Keratinocyte (primary cell): ENCODE data around the gene YAP1. TPM values are rescaled to one million over a fixed set of nuclear protein-coding genes. Genes with fewer than 3 reads are reported as not detected.
A peak's percentile ranks its signal among the peaks of the same experiment; 100 is the strongest.

Experiments
- DNase-seq: peaks from one replicate; pipeline ENCODE4 v3.0.0-alpha.2; 2011; ENCODE audit warnings: low read depth, missing footprints, low spot score
- FAIRE-seq: peaks from 2 replicates; lab custom pipeline; 2011; peaks lifted over from hg19 to GRCh38; lab: Jason Lieb, UNC
- H2AFZ ChIP-seq: 2 replicates; pipeline ENCODE4 v1.6.0; 2012; ENCODE audit warnings: low read length, control low read depth, inconsistent platforms; ENCODE audit not compliant: control insufficient read depth
- H3K27ac ChIP-seq: 2 replicates; pipeline ENCODE4 v1.5.1; 2011; ENCODE audit warnings: low read length; ENCODE audit not compliant: control insufficient read depth, insufficient read depth
- H3K27me3 ChIP-seq: 3 replicates; pipeline ENCODE4 v1.6.0; 2011; ENCODE audit warnings: low read length; ENCODE audit not compliant: control insufficient read depth, insufficient read depth; ENCODE audit errors: extremely low read depth
- H3K36me3 ChIP-seq, 2 experiments: 2 replicates in 1 of 2; 3 replicates in 1 of 2; pipeline ENCODE4 v1.5.1; 2011; ENCODE audit warnings: low read length in 2 of 2, mild to moderate bottlenecking in 1 of 2; ENCODE audit not compliant: control insufficient read depth in 2 of 2, insufficient read depth in 2 of 2; ENCODE audit errors: extremely low read depth in 1 of 2
- H3K4me1 ChIP-seq: 3 replicates; pipeline ENCODE4 v1.5.1; 2011; ENCODE audit warnings: low read length; ENCODE audit not compliant: control insufficient read depth, insufficient read depth; ENCODE audit errors: extremely low read depth
- H3K4me2 ChIP-seq: 3 replicates; pipeline ENCODE4 v1.6.0; 2011; ENCODE audit warnings: low read depth, low read length; ENCODE audit not compliant: control insufficient read depth, insufficient read depth; ENCODE audit errors: extremely low read depth
- H3K4me3 ChIP-seq, 3 experiments: fragments of 200-600 bp in 1 of 3; sonication (generic) in 1 of 3; 2 replicates in 2 of 3; 3 replicates in 1 of 3; pipeline ENCODE4 v1.5.1; 2011 to 2016; ENCODE audit warnings: low read length in 3 of 3, mild to moderate bottlenecking in 3 of 3, control low read depth in 2 of 3, inconsistent platforms in 1 of 3, low read depth in 1 of 3, mixed read lengths in 1 of 3, mixed run types in 1 of 3, moderate library complexity in 1 of 3; ENCODE audit not compliant: control insufficient read depth in 2 of 3, insufficient read depth in 2 of 3; ENCODE audit errors: extremely low read depth in 1 of 3
- H3K79me2 ChIP-seq: 2 replicates; pipeline ENCODE4 v1.6.0; 2012; ENCODE audit warnings: low read length; ENCODE audit not compliant: control insufficient read depth, insufficient read depth
- H3K9ac ChIP-seq: 3 replicates; pipeline ENCODE4 v1.6.0; 2011; ENCODE audit warnings: low read length; ENCODE audit not compliant: control insufficient read depth, insufficient read depth; ENCODE audit errors: extremely low read depth
- H3K9me1 ChIP-seq: 3 replicates; pipeline ENCODE4 v1.6.0; 2011; ENCODE audit warnings: low read length; ENCODE audit not compliant: control insufficient read depth, insufficient read depth; ENCODE audit errors: extremely low read depth
- H3K9me3 ChIP-seq: 2 replicates; pipeline ENCODE4 v1.5.1; 2012; ENCODE audit warnings: low read depth, low read length; ENCODE audit not compliant: control insufficient read depth
- H4K20me1 ChIP-seq: 3 replicates; pipeline ENCODE4 v1.6.0; 2011; ENCODE audit warnings: low read length; ENCODE audit not compliant: control insufficient read depth, insufficient read depth; ENCODE audit errors: extremely low read depth
- EZH2 ChIP-seq: IDR thresholded peaks from one replicate; pipeline ENCODE4 v1.6.1; 2012; ENCODE audit warnings: inconsistent platforms, mild to moderate bottlenecking, low read length, moderate library complexity
- dilution Hi-C: fragments of 300-500 bp; cut with MboI; formaldehyde crosslinking; loops from one replicate; pipeline ENCODE4 v1.7.0; 2020; ENCODE audit warnings: low sequenced_read_pairs; ENCODE audit not compliant: extremely low pct_ligation_motif_present
- polyA plus RNA-seq, 5 experiments: library from polyadenylated mRNA; depleted of rRNA in 3 of 5; stranded (reverse) in 3 of 5; stranded (forward) in 1 of 5; unstranded in 1 of 5; fragments of >200 nt; gene quantifications; 1 replicate in 1 of 5; 2 replicates in 3 of 5; 3 replicates in 1 of 5; pipeline versions ENCODE4 v1.2.1 to v1.2.3, GENCODE V29; 2011 to 2012; ENCODE audit warnings: missing spikeins in 2 of 5, low read depth in 1 of 5, low replicate concordance in 1 of 5
- TF ChIP-seq, protein P1 (sequence below), 3 experiments: IDR thresholded peaks in 1 of 3; conservative IDR thresholded peaks in 1 of 3; optimal IDR thresholded peaks in 1 of 3; 2 replicates in 2 of 3; 3 replicates in 1 of 3; pipeline versions ENCODE3 to v1.5.1; 2011; ENCODE audit warnings: low read length in 3 of 3, mild to moderate bottlenecking in 3 of 3, moderate library complexity in 2 of 3, control low read depth in 1 of 3, inconsistent platforms in 1 of 3; ENCODE audit not compliant: insufficient read depth in 2 of 3; ENCODE audit errors: extremely low read depth in 1 of 3

Gene YAP1
- polyA plus RNA-seq, 1 donor (not counting 4 experiments of a cell fraction or from before 2014, with no cell fraction given), result 105 TPM

DNA sequence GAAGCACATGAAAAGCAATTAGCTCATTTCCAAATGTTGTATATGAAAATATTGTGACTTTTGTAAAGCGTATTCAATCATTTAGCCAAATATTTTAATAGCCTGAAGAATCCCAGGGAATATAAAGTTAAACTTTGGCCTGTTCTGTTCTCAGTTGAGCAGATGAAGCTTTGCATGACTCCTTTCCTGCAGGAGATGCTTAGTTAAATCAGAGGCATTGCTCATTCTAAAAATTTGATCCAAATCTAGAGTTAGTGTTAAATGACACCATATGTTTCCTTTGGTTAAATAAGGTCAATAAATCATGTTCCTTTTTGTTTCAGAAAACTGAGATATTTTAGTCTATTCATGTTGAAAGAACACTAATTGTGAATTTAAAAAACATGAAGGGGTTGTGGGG is 155.9 kb downstream of the YAP1 start:
- H3K79me2 ChIP-seq, result no peaks in the 10 kb centered on the region
- no peak for TF ChIP-seq EZH2
- TF ChIP-seq, protein P1, sequence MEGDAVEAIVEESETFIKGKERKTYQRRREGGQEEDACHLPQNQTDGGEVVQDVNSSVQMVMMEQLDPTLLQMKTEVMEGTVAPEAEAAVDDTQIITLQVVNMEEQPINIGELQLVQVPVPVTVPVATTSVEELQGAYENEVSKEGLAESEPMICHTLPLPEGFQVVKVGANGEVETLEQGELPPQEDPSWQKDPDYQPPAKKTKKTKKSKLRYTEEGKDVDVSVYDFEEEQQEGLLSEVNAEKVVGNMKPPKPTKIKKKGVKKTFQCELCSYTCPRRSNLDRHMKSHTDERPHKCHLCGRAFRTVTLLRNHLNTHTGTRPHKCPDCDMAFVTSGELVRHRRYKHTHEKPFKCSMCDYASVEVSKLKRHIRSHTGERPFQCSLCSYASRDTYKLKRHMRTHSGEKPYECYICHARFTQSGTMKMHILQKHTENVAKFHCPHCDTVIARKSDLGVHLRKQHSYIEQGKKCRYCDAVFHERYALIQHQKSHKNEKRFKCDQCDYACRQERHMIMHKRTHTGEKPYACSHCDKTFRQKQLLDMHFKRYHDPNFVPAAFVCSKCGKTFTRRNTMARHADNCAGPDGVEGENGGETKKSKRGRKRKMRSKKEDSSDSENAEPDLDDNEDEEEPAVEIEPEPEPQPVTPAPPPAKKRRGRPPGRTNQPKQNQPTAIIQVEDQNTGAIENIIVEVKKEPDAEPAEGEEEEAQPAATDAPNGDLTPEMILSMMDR (optimal IDR thresholded peaks at IDR 0.05 in 1 of 3, IDR thresholded peaks at IDR 0.05 in 1 of 3, conservative IDR thresholded peaks at IDR 0.05 in 1 of 3; ENCODE audit: extremely low read depth in 1 of 3, insufficient read depth in 2 of 3, low read length in 3 of 3), result no peak
- peaks cover 32% of the 10 kb centered on the region for H3K4me1 ChIP-seq
- FAIRE-seq (no peak), DNase-seq (no peak)
- no peaks in the 10 kb centered on the region for H3K36me3 ChIP-seq
- H3K27me3 ChIP-seq, result no peaks in the 10 kb centered on the region
- H3K27ac ChIP-seq, result no peak overlapping the region
- no peak overlapping the region for H3K4me3 ChIP-seq
- H3K9me3 ChIP-seq, result no peaks in the 10 kb centered on the region
- dilution Hi-C loops, result no loop called here
- no peak overlapping the region for H3K4me2 ChIP-seq
- no peak overlapping the region for H2AFZ ChIP-seq
- H3K9me1 ChIP-seq, result no peaks in the 10 kb centered on the region
- no peak overlapping the region for H3K9ac ChIP-seq
- no peaks in the 10 kb centered on the region for H4K20me1 ChIP-seq

DNA sequence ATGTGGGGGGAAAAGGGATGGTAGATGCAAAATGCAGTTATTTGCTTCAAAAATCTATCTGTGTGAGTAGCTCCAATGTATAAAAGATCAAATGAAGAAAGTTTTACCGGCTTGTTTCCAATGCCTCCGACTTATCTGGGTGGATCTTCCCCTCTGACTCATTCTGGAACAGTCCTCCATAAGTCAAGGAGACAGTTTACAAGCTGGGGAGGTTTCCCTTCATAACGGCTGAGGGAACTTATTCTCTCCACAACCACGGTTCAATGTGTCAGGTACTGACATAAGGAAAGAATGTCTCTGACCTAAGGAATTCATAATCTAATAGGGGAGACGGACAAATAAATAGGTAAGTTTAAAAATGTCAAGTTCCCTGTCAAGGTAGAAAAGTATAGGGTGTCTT is 157.4 kb downstream of the YAP1 start:
- dilution Hi-C loops, result no loop called here
- no peaks in the 10 kb centered on the region for H3K36me3 ChIP-seq

More for the DNA sequence above, 157.4 kb downstream of the YAP1 start:
- Histone ChIP-seq H2AFZ (peak overlapping the region; percentile 41), H3K4me1 (peaks cover 32% of the 10 kb centered on the region), H3K4me2 (peak overlapping the region; percentile 87), H3K27ac (peak overlapping the region; percentile 88), H3K4me3 (peak overlapping the region; percentile 37 to 78 (median 57)), H3K9ac (peak overlapping the region; percentile 82), H3K79me2 (no peaks in the 10 kb centered on the region), H4K20me1 (no peaks in the 10 kb centered on the region), H3K9me1 (no peaks in the 10 kb centered on the region), H3K27me3 (no peaks in the 10 kb centered on the region), H3K9me3 (no peaks in the 10 kb centered on the region)
- DNase-seq (no peak), FAIRE-seq (peak; percentile 86)
- TF ChIP-seq EZH2, result no peak
- TF ChIP-seq, protein P1 (optimal IDR thresholded peaks at IDR 0.05 in 1 of 3, IDR thresholded peaks at IDR 0.05 in 1 of 3, conservative IDR thresholded peaks at IDR 0.05 in 1 of 3; ENCODE audit: extremely low read depth in 1 of 3, insufficient read depth in 2 of 3, low read length in 3 of 3), result no peak
